Peyer's patch (tissue), 4 donors: Measurements from ENCODE around the gene KIF23. TPM values are rescaled to one million over a fixed set of nuclear protein-coding genes. Genes with fewer than 3 reads are reported as not detected.

Source experiments
- DNase-seq, 3 donors: peaks; one replicate each; pipeline ENCODE4 v3.0.0-alpha.2; 2017 to 2019
- H3K27ac ChIP-seq, 4 donors: fragments of 200-600 bp; sonication (generic); one replicate each; pipeline ENCODE4 v1.5.1; 2016 to 2019
- H3K27me3 ChIP-seq, 2 donors: fragments of 200-600 bp; sonication (generic); one replicate each; pipeline ENCODE4 v1.5.1; 2019
- H3K36me3 ChIP-seq, 3 donors: fragments of 200-600 bp; sonication (generic); one replicate each; pipeline ENCODE4 v1.5.1; 2016 to 2019
- H3K4me1 ChIP-seq, 4 donors: fragments of 200-600 bp; sonication (generic); one replicate each; pipeline ENCODE4 v1.5.1; 2016 to 2019
- H3K4me3 ChIP-seq, 4 donors: fragments of 200-600 bp; sonication (generic); 1 replicate in 3 of 4; 2 replicates in 1 of 4; pipeline ENCODE4 v1.5.1; 2016 to 2019; ENCODE audit warnings: mild to moderate bottlenecking in 1 of 4
- H3K9me3 ChIP-seq, 4 donors: fragments of 200-600 bp; sonication (generic); one replicate each; pipeline ENCODE4 v1.5.1; 2016 to 2019; ENCODE audit warnings: mild to moderate bottlenecking in 1 of 4
- POLR2A ChIP-seq, 2 donors: fragments of 450-650 bp; IDR thresholded peaks; one replicate each; pipeline ENCODE4 v1.5.1; 2017; ENCODE audit warnings: antibody characterized with exemption in 2 of 2, mild to moderate bottlenecking in 2 of 2, moderate library complexity in 2 of 2
- total RNA-seq, 4 donors: library from RNA; depleted of rRNA; stranded (reverse); fragments of >200 nt; gene quantifications; one replicate each; pipeline ENCODE4 v1.1.0, GENCODE V29; 2016
- TF ChIP-seq, protein P1 (sequence below), 6 experiments: fragments of 450-650 bp in 4 of 6; fragments of 200-600 bp in 2 of 6; sonication (generic) in 1 of 6; IDR thresholded peaks; one replicate each; pipeline ENCODE4 v1.5.1; 2017 to 2019; ENCODE audit warnings: antibody characterized with exemption in 6 of 6, mild to moderate bottlenecking in 3 of 6, moderate library complexity in 1 of 6

KIF23 gene
- total RNA-seq, 4 donors from 2014 or later, result 2.2 to 33.8 (median 6.0) TPM

- H3K4me3 ChIP-seq, result no peak overlapping the region
- H3K36me3 ChIP-seq, result no peaks in the 10 kb centered on the region
- H3K27me3 ChIP-seq, result no peaks in the 10 kb centered on the region
- no peak for DNase-seq
- peaks cover 0 to 7% (median 1%) of the 10 kb centered on the region in 4 donors for H3K4me1 ChIP-seq
- TF ChIP-seq, protein P1, sequence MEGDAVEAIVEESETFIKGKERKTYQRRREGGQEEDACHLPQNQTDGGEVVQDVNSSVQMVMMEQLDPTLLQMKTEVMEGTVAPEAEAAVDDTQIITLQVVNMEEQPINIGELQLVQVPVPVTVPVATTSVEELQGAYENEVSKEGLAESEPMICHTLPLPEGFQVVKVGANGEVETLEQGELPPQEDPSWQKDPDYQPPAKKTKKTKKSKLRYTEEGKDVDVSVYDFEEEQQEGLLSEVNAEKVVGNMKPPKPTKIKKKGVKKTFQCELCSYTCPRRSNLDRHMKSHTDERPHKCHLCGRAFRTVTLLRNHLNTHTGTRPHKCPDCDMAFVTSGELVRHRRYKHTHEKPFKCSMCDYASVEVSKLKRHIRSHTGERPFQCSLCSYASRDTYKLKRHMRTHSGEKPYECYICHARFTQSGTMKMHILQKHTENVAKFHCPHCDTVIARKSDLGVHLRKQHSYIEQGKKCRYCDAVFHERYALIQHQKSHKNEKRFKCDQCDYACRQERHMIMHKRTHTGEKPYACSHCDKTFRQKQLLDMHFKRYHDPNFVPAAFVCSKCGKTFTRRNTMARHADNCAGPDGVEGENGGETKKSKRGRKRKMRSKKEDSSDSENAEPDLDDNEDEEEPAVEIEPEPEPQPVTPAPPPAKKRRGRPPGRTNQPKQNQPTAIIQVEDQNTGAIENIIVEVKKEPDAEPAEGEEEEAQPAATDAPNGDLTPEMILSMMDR (IDR thresholded peaks at IDR 0.05), result no peak
- no peak for TF ChIP-seq POLR2A (IDR thresholded peaks at IDR 0.05)
- H3K9me3 ChIP-seq, result no peaks in the 10 kb centered on the region
- H3K27ac ChIP-seq, result no peak overlapping the region
Measured at GRCh38 chr15:69391046-69391757, 22.9 kb upstream of the KIF23 start.

GRCh38 chr15:69392352-69392751 lies 21.8 kb upstream of the KIF23 start:
- Histone ChIP-seq H3K27ac (no peak overlapping the region), H3K27me3 (no peaks in the 10 kb centered on the region), H3K4me1 (peaks cover 0 to 7% (median 1%) of the 10 kb centered on the region in 4 donors), H3K9me3 (no peaks in the 10 kb centered on the region), H3K36me3 (no peaks in the 10 kb centered on the region), H3K4me3 (no peak overlapping the region)
- no peak for TF ChIP-seq POLR2A (IDR thresholded peaks at IDR 0.05)
- TF ChIP-seq, protein P1 (IDR thresholded peaks at IDR 0.05), result no peak
- DNase-seq, result no peak

GRCh38 chr15:69393831-69394491 lies 20.2 kb upstream of the KIF23 start:
- no peaks in the 10 kb centered on the region for H3K36me3 ChIP-seq
- no peaks in the 10 kb centered on the region for H3K9me3 ChIP-seq
- no peaks in the 10 kb centered on the region for H3K27me3 ChIP-seq
- no peak overlapping the region for H3K4me3 ChIP-seq
- no peak for TF ChIP-seq POLR2A (IDR thresholded peaks at IDR 0.05)
- TF ChIP-seq, protein P1 (IDR thresholded peaks at IDR 0.05), result no peak
- H3K4me1 ChIP-seq, result peaks cover 0 to 7% (median 1%) of the 10 kb centered on the region in 4 donors
- DNase-seq, result no peak
- no peak overlapping the region for H3K27ac ChIP-seq

DNA sequence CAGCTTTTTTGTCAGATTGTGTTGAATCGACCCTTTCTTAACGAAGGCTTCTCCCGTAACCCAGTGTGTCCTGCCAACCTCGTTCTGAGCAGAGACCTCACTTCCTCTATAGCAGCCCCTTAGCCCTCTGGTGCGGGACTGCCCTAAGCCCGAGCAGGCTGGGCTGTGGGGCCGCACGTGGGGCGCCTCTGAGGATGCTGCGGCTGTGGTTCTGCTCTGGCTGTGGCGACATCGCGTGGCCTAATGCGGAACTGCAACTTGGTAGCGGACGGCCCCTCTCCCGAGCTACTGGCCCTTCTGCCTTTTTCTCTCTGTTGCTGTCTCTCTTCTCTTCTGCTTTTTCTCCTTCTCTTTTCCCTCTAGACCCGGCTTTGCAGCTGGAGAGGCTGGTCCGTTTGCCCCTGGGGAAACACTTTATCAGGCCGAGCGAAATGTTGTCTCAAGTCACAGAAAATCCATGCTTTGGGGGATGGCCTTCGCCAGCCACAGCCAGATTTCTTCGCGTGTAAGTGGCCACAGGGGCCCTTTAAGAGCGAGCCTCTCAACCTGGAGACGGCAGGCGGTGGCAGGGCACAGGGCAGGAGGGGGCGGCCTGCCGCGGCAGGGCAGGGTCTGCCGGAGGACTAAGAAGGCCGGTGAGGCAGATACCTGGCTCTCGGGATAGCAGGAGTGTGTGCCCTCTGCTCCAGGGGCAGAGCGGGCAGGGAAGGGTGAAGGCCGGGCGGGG lies 19.4 kb upstream of the KIF23 start:
- Histone ChIP-seq H3K4me1 (peaks cover 0 to 7% (median 1%) of the 10 kb centered on the region in 4 donors), H3K4me3 (no peak overlapping the region), H3K36me3 (no peaks in the 10 kb centered on the region), H3K9me3 (no peaks in the 10 kb centered on the region), H3K27ac (no peak overlapping the region), H3K27me3 (no peaks in the 10 kb centered on the region)
- DNase-seq, result peak; percentile 73 to 91 (median 86)
- TF ChIP-seq, protein P1 (IDR thresholded peaks at IDR 0.05), result peak; percentile 62 to 94 (median 90)
- TF ChIP-seq POLR2A (IDR thresholded peaks at IDR 0.05), result no peak

DNA sequence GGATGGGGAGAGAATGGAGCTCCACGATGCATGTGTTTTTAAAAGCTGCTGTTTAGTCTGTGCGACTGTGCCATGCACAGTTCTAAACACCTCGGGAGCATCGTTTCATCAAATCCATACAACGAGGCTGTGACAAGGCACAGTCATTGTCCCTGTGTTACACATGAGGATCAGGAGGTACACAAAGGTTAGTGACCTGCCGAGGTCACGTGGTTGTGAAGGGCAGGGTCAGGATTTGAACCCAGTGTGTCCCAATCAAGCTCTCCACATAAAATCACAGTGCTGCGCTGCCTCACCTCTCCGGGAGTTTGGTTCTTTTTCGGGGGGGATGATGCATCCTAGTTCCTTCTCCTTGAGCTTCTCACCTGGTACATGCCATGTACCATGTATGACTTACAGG lies 18.7 kb upstream of the KIF23 start:
- no peak for DNase-seq
- Histone ChIP-seq H3K36me3 (no peaks in the 10 kb centered on the region), H3K4me3 (no peak overlapping the region), H3K9me3 (no peaks in the 10 kb centered on the region), H3K4me1 (peaks cover 0 to 7% (median 1%) of the 10 kb centered on the region in 4 donors), H3K27me3 (no peaks in the 10 kb centered on the region), H3K27ac (no peak overlapping the region)
- TF ChIP-seq POLR2A (IDR thresholded peaks at IDR 0.05), result no peak
- TF ChIP-seq, protein P1 (IDR thresholded peaks at IDR 0.05), result no peak
